ENCODE results near the gene FLT3. TPM values are rescaled to one million over a fixed set of nuclear protein-coding genes. Genes with fewer than 3 reads are reported as not detected.

The FLT3 gene
- total and polyA plus RNA-seq, 4 donors: 0.14 to 0.84 (median 0.42) TPM

DNA sequence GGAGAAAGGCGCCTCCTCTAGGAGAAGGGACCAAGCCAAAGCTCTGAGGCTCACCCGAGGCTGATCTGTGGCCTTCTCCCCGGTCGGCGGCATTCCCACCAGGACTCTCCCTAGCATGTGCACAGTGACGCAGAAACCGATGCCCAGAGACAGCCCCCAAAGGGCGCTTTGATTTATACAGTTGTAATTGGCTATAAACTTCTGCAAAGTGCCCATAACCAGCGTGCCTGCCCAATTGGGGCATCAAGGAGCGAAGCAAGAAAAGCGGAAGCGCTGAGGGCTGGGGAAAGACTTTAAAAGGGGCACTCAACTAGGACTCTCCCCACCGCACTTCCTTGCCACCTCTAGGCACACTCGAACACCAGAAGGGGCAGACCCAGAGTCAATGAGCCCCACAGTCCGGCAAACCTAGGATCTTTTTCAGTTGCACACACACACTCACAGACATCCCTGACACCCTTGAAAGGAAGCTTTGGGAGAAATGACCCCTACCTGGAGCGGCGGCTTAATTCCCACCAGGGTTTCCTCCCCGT is 133.1 kb downstream of the FLT3 start:
- H3K4me3 ChIP-seq (ENCODE audit: low read depth in 1 of 3, low read length in 3 of 3): no peak overlapping the region
- H3K4me1 ChIP-seq (ENCODE audit: control insufficient read depth in 4 of 4, insufficient read depth in 4 of 4, low read length in 3 of 4): peaks cover 9 to 18% (median 11%) of the 10 kb centered on the region in 4 donors
- H3K36me3 ChIP-seq (ENCODE audit: control insufficient read depth in 4 of 4, insufficient read depth in 3 of 4, low read depth in 1 of 4, low read length in 3 of 4): no peaks in the 10 kb centered on the region

DNA sequence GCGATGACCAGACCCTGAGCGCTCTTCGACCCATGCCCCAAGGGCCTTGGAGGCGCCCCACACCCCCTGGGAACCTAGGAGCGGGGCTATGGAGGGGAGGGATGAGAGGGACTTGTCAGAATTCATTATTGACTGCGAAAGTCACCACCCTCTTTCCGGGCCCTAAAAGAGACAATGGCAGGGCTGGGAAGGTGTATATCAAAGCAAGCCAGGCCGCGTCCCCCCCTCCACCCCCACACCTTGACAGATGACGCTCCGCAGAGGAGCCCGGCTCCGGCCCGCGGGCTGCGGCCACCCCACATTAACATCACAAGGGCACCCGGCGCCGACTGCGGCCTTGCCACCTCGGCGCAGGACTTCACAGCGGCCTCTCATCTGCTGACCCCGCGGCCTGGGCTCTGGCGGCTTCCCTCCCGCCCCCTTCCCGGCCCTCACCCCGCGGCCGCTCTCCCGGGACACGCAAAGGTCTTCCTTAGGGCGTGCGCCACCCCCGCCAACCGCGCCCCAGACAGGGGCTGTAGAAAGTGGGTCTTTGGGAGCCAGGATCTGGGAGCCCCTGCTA is 133.7 kb downstream of the FLT3 start:
- TF ChIP-seq YY1 (IDR thresholded peaks at IDR 0.05): no peak
- no peak for TF ChIP-seq TAF1 (conservative IDR thresholded peaks at IDR 0.05)
- no peak for TF ChIP-seq RXRA (IDR thresholded peaks at IDR 0.05)
- H3K36me3 ChIP-seq (ENCODE audit: control insufficient read depth in 4 of 4, insufficient read depth in 3 of 4, low read depth in 1 of 4, low read length in 3 of 4): no peaks in the 10 kb centered on the region
- DNase-seq (ENCODE audit: low spot score): no peak
- no peak overlapping the region for H3K27ac ChIP-seq (ENCODE audit: low read depth in 1 of 2, low read length in 2 of 2)
- H3K9me3 ChIP-seq (ENCODE audit: control insufficient read depth in 4 of 4, low read length in 3 of 4): no peaks in the 10 kb centered on the region
- H3K4me3 ChIP-seq (ENCODE audit: low read depth in 1 of 3, low read length in 3 of 3): no peak overlapping the region
- peaks cover 10 to 18% (median 11%) of the 10 kb centered on the region in 4 donors for H3K4me1 ChIP-seq (ENCODE audit: control insufficient read depth in 4 of 4, insufficient read depth in 4 of 4, low read length in 3 of 4)
- no peak overlapping the region for H3K9ac ChIP-seq (ENCODE audit: low read depth in 1 of 2, low read length in 2 of 2)
- 11% methylated on average over 38 of the region's 38 CpGs for WGBS
- peaks cover 8 to 35% (median 26%) of the 10 kb centered on the region in 4 donors for H3K27me3 ChIP-seq (ENCODE audit: control insufficient read depth in 4 of 4, insufficient read depth in 4 of 4, low read length in 3 of 4)

More for the DNA sequence above, 133.1 kb downstream of the FLT3 start:
- 17% methylated on average over 18 of the region's 18 CpGs for WGBS
- no peak for DNase-seq (ENCODE audit: low spot score)
- no peaks in the 10 kb centered on the region for H3K9me3 ChIP-seq (ENCODE audit: control insufficient read depth in 4 of 4, low read length in 3 of 4)
- no peak overlapping the region for H3K9ac ChIP-seq (ENCODE audit: low read depth in 1 of 2, low read length in 2 of 2)
- peaks cover 8 to 40% (median 26%) of the 10 kb centered on the region in 4 donors for H3K27me3 ChIP-seq (ENCODE audit: control insufficient read depth in 4 of 4, insufficient read depth in 4 of 4, low read length in 3 of 4)
- TF ChIP-seq SP1 (IDR thresholded peaks at IDR 0.05) (no peak), ZBTB33 (IDR thresholded peaks at IDR 0.05) (no peak), RXRA (IDR thresholded peaks at IDR 0.05) (no peak), HNF4G (IDR thresholded peaks at IDR 0.05) (no peak), JUND (IDR thresholded peaks at IDR 0.05) (no peak), EGR1 (IDR thresholded peaks at IDR 0.05; ENCODE audit: low read depth in 2 of 2) (no peak), CTCF (IDR thresholded peaks at IDR 0.05; ENCODE audit: low read depth, low read length, missing input control) (no peak), FOXA1 (IDR thresholded peaks at IDR 0.05) (no peak), NR2F2 (IDR thresholded peaks at IDR 0.05) (no peak), FOXA2 (IDR thresholded peaks at IDR 0.05) (no peak), YY1 (IDR thresholded peaks at IDR 0.05) (no peak), GABPA (IDR thresholded peaks at IDR 0.05 in 1 of 2, conservative IDR thresholded peaks at IDR 0.05 in 1 of 2) (no peak), RAD21 (IDR thresholded peaks at IDR 0.05) (no peak), ATF3 (IDR thresholded peaks at IDR 0.05) (no peak), TAF1 (conservative IDR thresholded peaks at IDR 0.05) (no peak)
- H3K27ac ChIP-seq (ENCODE audit: low read depth in 1 of 2, low read length in 2 of 2): no peak overlapping the region

Measured in liver (tissue), 9 donors.